WTC11 (cell line): ENCODE data around the gene ACYP2. TPM values are rescaled to one million over a fixed set of nuclear protein-coding genes. Genes with fewer than 3 reads are reported as not detected.

Experiments
- ATAC-seq: fragments of 200-7000 bp; cut with Tn5 transposase; 2 replicates; pipeline ENCODE4 v1.10.0; 2021; ENCODE audit warnings: mild to moderate bottlenecking, moderate library complexity
- CTCF ChIA-PET: fragments of 300-600 bp; sonication (Branson Sonifier 250); formaldehyde crosslinking; loops from one replicate; lab custom pipeline; 2021; ENCODE audit warnings: antibody characterized with exemption; lab: Charles Lee
- POLR2A ChIA-PET: fragments of 350-600 bp; sonication (Branson Sonifier 250); formaldehyde crosslinking; loops from one replicate; lab custom pipeline; 2021; ENCODE audit warnings: antibody characterized with exemption; lab: Charles Lee
- DNase-seq: peaks from one replicate; pipeline ENCODE4 v3.0.0; 2021; ENCODE audit warnings: low spot score
- H3K27ac Mint-ChIP-seq: 2 replicates; pipeline ENCODE4 v1.8.0; 2021; ENCODE audit warnings: mixed read lengths
- H3K27me3 Mint-ChIP-seq: 2 replicates; pipeline ENCODE4 v1.8.0; 2021; ENCODE audit warnings: low read depth, mild to moderate bottlenecking, moderate library complexity, mixed read lengths
- H3K36me3 Mint-ChIP-seq: 2 replicates; pipeline ENCODE4 v1.8.0; 2021; ENCODE audit warnings: mixed read lengths
- H3K4me1 Mint-ChIP-seq: 2 replicates; pipeline ENCODE4 v1.8.0; 2022; ENCODE audit warnings: mixed read lengths
- H3K4me3 Mint-ChIP-seq: 2 replicates; pipeline ENCODE4 v1.8.0; 2021; ENCODE audit warnings: mild to moderate bottlenecking, moderate library complexity, mixed read lengths
- H3K9me3 Mint-ChIP-seq: 2 replicates; pipeline ENCODE4 v1.8.0; 2021; ENCODE audit warnings: mixed read lengths
- ATF6 ChIP-seq: sonication (generic); formaldehyde crosslinking; IDR thresholded peaks from 2 replicates; pipeline ENCODE4 v1.8.1; 2023; ENCODE audit warnings: mild to moderate bottlenecking, missing genetic modification reagents
- CBFB ChIP-seq: sonication (generic); formaldehyde crosslinking; IDR thresholded peaks from 2 replicates; pipeline ENCODE4 v1.8.1; 2022; ENCODE audit warnings: mild to moderate bottlenecking, low read depth, missing genetic modification reagents
- CREB1 ChIP-seq: sonication (generic); formaldehyde crosslinking; IDR thresholded peaks from 2 replicates; pipeline ENCODE4 v1.8.0; 2023; ENCODE audit warnings: mild to moderate bottlenecking, missing genetic modification reagents
- CREM ChIP-seq: sonication (generic); formaldehyde crosslinking; IDR thresholded peaks from 2 replicates; pipeline ENCODE4 v1.8.1; 2022; ENCODE audit warnings: mild to moderate bottlenecking, missing genetic modification reagents, moderate library complexity
- E2F4 ChIP-seq: sonication (generic); formaldehyde crosslinking; IDR thresholded peaks from 2 replicates; pipeline ENCODE4 v1.8.1; 2022; ENCODE audit warnings: low read depth, mild to moderate bottlenecking, moderate library complexity, missing genetic modification reagents, borderline replicate concordance
- IRF2 ChIP-seq: sonication (generic); formaldehyde crosslinking; IDR thresholded peaks from 2 replicates; pipeline ENCODE4 v1.8.0; 2022; ENCODE audit warnings: low read depth, missing genetic modification reagents, borderline replicate concordance
- JAZF1 ChIP-seq: fragments of 250-450 bp; sonication (Bioruptor Pico); IDR thresholded peaks from 2 replicates; pipeline ENCODE4 v1.9.0; 2021; ENCODE audit warnings: moderate library complexity, mild to moderate bottlenecking, inconsistent platforms
- NFATC4 ChIP-seq: fragments of 250-450 bp; sonication (Bioruptor Pico); IDR thresholded peaks from 2 replicates; pipeline ENCODE4 v1.9.0; 2021; ENCODE audit warnings: mild to moderate bottlenecking
- NR2C2 ChIP-seq: sonication (generic); formaldehyde crosslinking; IDR thresholded peaks from 2 replicates; pipeline ENCODE4 v1.8.0; 2022; ENCODE audit warnings: mild to moderate bottlenecking, missing genetic modification reagents
- PRRX2 ChIP-seq: fragments of 250-450 bp; sonication (Bioruptor Pico); IDR thresholded peaks from 2 replicates; pipeline ENCODE4 v1.8.0; 2021; ENCODE audit warnings: mild to moderate bottlenecking
- USF1 ChIP-seq: sonication (generic); formaldehyde crosslinking; IDR thresholded peaks from 2 replicates; pipeline ENCODE4 v1.8.0; 2022; ENCODE audit warnings: mild to moderate bottlenecking, missing genetic modification reagents
- ZNF396 ChIP-seq: fragments of 250-450 bp; sonication (Bioruptor Pico); IDR thresholded peaks from 2 replicates; pipeline ENCODE4 v1.8.0; 2021; ENCODE audit warnings: mild to moderate bottlenecking, moderate library complexity, borderline replicate concordance
- total RNA-seq: library from RNA; stranded (reverse); gene quantifications from 3 replicates; pipeline ENCODE4 v1.2.3, GENCODE V29; 2021
- TF ChIP-seq, protein P1 (sequence below): sonication (generic); formaldehyde crosslinking; IDR thresholded peaks from 2 replicates; pipeline ENCODE4 v1.8.0; 2023; ENCODE audit warnings: missing genetic modification reagents, mild to moderate bottlenecking, borderline replicate concordance
- TF ChIP-seq, protein P2 (sequence below): fragments of 250-450 bp; sonication (Bioruptor Pico); IDR thresholded peaks from 2 replicates; pipeline ENCODE4 v1.9.0; 2021; ENCODE audit warnings: mild to moderate bottlenecking
- TF ChIP-seq, protein P3 (sequence below): sonication (generic); formaldehyde crosslinking; IDR thresholded peaks from 2 replicates; pipeline ENCODE4 v1.8.1; 2023; ENCODE audit warnings: mild to moderate bottlenecking, missing genetic modification reagents, borderline replicate concordance

ACYP2 gene
- total RNA-seq, 1 experiment from 2014 or later = 4.4 TPM

GRCh38 chr2:54295911-54296310, 180.5 kb downstream of the ACYP2 start (continued):
- TF ChIP-seq, protein P1, sequence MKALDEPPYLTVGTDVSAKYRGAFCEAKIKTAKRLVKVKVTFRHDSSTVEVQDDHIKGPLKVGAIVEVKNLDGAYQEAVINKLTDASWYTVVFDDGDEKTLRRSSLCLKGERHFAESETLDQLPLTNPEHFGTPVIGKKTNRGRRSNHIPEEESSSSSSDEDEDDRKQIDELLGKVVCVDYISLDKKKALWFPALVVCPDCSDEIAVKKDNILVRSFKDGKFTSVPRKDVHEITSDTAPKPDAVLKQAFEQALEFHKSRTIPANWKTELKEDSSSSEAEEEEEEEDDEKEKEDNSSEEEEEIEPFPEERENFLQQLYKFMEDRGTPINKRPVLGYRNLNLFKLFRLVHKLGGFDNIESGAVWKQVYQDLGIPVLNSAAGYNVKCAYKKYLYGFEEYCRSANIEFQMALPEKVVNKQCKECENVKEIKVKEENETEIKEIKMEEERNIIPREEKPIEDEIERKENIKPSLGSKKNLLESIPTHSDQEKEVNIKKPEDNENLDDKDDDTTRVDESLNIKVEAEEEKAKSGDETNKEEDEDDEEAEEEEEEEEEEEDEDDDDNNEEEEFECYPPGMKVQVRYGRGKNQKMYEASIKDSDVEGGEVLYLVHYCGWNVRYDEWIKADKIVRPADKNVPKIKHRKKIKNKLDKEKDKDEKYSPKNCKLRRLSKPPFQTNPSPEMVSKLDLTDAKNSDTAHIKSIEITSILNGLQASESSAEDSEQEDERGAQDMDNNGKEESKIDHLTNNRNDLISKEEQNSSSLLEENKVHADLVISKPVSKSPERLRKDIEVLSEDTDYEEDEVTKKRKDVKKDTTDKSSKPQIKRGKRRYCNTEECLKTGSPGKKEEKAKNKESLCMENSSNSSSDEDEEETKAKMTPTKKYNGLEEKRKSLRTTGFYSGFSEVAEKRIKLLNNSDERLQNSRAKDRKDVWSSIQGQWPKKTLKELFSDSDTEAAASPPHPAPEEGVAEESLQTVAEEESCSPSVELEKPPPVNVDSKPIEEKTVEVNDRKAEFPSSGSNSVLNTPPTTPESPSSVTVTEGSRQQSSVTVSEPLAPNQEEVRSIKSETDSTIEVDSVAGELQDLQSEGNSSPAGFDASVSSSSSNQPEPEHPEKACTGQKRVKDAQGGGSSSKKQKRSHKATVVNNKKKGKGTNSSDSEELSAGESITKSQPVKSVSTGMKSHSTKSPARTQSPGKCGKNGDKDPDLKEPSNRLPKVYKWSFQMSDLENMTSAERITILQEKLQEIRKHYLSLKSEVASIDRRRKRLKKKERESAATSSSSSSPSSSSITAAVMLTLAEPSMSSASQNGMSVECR (CRISPR knock-in tag) = no peak
- no peak for TF ChIP-seq ZNF396
- no peak for TF ChIP-seq PRRX2 (CRISPR knock-in tag)

DNA sequence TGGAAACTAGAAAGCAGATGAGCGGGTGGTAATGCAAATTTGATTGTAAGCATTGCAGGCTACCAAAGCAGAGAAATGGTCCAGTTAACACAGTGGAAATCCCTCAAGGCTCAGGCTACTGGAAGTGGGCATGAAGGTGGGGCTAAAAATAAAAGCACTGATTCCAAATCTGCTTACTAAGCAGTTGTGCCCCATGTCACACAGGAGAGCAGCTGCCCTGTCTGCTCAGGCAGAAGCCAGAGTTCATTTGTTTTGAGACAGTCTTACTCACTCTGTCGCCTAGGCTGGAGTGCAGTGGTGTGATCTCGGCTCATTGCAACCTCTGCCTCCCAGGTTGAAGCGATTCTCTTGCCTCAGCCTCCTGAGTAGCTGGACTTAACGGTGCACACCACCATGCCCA, 183.1 kb downstream of the ACYP2 start:
- Mint-ChIP-seq H3K27me3 (peaks cover 23% of the 10 kb centered on the region), H3K36me3 (no peaks in the 10 kb centered on the region), H3K9me3 (no peaks in the 10 kb centered on the region), H3K4me3 (no peak overlapping the region), H3K4me1 (peaks cover 14% of the 10 kb centered on the region), H3K27ac (no peak overlapping the region)
- ATAC-seq = no peak
- CTCF ChIA-PET = no interaction called here
- TF ChIP-seq, protein P2, sequence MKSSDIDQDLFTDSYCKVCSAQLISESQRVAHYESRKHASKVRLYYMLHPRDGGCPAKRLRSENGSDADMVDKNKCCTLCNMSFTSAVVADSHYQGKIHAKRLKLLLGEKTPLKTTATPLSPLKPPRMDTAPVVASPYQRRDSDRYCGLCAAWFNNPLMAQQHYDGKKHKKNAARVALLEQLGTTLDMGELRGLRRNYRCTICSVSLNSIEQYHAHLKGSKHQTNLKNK (CRISPR knock-in tag) = no peak
- TF ChIP-seq CBFB (CRISPR knock-in tag) (no peak), NR2C2 (CRISPR knock-in tag) (no peak), CREB1 (CRISPR knock-in tag) (no peak)
- TF ChIP-seq, protein P3, sequence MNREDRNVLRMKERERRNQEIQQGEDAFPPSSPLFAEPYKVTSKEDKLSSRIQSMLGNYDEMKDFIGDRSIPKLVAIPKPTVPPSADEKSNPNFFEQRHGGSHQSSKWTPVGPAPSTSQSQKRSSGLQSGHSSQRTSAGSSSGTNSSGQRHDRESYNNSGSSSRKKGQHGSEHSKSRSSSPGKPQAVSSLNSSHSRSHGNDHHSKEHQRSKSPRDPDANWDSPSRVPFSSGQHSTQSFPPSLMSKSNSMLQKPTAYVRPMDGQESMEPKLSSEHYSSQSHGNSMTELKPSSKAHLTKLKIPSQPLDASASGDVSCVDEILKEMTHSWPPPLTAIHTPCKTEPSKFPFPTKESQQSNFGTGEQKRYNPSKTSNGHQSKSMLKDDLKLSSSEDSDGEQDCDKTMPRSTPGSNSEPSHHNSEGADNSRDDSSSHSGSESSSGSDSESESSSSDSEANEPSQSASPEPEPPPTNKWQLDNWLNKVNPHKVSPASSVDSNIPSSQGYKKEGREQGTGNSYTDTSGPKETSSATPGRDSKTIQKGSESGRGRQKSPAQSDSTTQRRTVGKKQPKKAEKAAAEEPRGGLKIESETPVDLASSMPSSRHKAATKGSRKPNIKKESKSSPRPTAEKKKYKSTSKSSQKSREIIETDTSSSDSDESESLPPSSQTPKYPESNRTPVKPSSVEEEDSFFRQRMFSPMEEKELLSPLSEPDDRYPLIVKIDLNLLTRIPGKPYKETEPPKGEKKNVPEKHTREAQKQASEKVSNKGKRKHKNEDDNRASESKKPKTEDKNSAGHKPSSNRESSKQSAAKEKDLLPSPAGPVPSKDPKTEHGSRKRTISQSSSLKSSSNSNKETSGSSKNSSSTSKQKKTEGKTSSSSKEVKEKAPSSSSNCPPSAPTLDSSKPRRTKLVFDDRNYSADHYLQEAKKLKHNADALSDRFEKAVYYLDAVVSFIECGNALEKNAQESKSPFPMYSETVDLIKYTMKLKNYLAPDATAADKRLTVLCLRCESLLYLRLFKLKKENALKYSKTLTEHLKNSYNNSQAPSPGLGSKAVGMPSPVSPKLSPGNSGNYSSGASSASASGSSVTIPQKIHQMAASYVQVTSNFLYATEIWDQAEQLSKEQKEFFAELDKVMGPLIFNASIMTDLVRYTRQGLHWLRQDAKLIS (CRISPR knock-in tag) = no peak
- POLR2A ChIA-PET = no interaction called here
- no peak for DNase-seq

- Mint-ChIP-seq H3K4me1 (no peaks in the 10 kb centered on the region), H3K27ac (no peak overlapping the region), H3K4me3 (no peak overlapping the region), H3K9me3 (no peaks in the 10 kb centered on the region), H3K36me3 (no peaks in the 10 kb centered on the region), H3K27me3 (peaks cover 5% of the 10 kb centered on the region; the same call in 1 of the 2 replicates)
- POLR2A ChIA-PET = no interaction called here
- ATAC-seq (no peak), DNase-seq (no peak)
- no peak for TF ChIP-seq ATF6 (CRISPR knock-in tag)
- no peak for TF ChIP-seq IRF2 (CRISPR knock-in tag)
- no peak for TF ChIP-seq E2F4
- TF ChIP-seq, protein P2 (CRISPR knock-in tag) = no peak
- no peak for TF ChIP-seq CREM (CRISPR knock-in tag)
- no peak for TF ChIP-seq JAZF1
- no peak for TF ChIP-seq NFATC4
- no peak for TF ChIP-seq NR2C2 (CRISPR knock-in tag)
- TF ChIP-seq USF1 = no peak
- CTCF ChIA-PET = interaction anchor here (1.4 kb wide), 1 partner anchor 24 kb away, joined by 3 read pairs; no protein-coding TSS in a partner anchor
These were observed 188.2 kb downstream of the ACYP2 start for GRCh38 chr2:54303631-54304030.
